Spinal cord (tissue), 10 donors: ENCODE data around the gene ARHGAP26. TPM values are rescaled to one million over a fixed set of nuclear protein-coding genes. Genes with fewer than 3 reads are reported as not detected.

Source experiments
- DNase-seq, 6 donors: peaks; one replicate each; pipeline versions ENCODE4 v3.0.0 to v3.0.0-alpha.2; 2013 to 2015; ENCODE audit warnings: low spot score in 6 of 6, low read depth in 4 of 6
- H3K27ac ChIP-seq: one replicate; pipeline ENCODE4 v1.5.1; 2013; ENCODE audit warnings: low read depth, low read length, control low read depth
- H3K27me3 ChIP-seq: one replicate; pipeline ENCODE4 v1.6.1; 2013; ENCODE audit warnings: low read length; ENCODE audit not compliant: control insufficient read depth, insufficient read depth
- H3K36me3 ChIP-seq: one replicate; pipeline ENCODE4 v1.6.1; 2013; ENCODE audit warnings: low read length; ENCODE audit not compliant: control insufficient read depth, insufficient read depth
- H3K4me1 ChIP-seq: one replicate; pipeline ENCODE4 v1.6.1; 2013; ENCODE audit warnings: low read length; ENCODE audit not compliant: control insufficient read depth, insufficient read depth
- H3K4me3 ChIP-seq: one replicate; pipeline ENCODE4 v1.5.1; 2013; ENCODE audit warnings: low read depth, low read length, control low read depth
- H3K9me3 ChIP-seq: one replicate; pipeline ENCODE4 v1.6.1; 2013; ENCODE audit warnings: low read length; ENCODE audit not compliant: control insufficient read depth, insufficient read depth
- WGBS: methylation state at CpG from one replicate; pipeline ENCODE4 v1.1.5; 2013; ENCODE audit warnings: missing lambda C conversion rate; ENCODE audit not compliant: insufficient coverage; 5-methylcytosine and 5-hydroxymethylcytosine counted together
- polyA plus RNA-seq, 2 donors: library from polyadenylated mRNA; unstranded; fragments of 120-200 nt; gene quantifications; one replicate each; pipeline ENCODE4 v1.2.1, GENCODE V29; 2013; ENCODE audit not compliant: insufficient read length in 2 of 2
- total RNA-seq, 2 donors: library from RNA; depleted of rRNA in 1 of 2; stranded (reverse); fragments of 120-200 nt in 1 of 2; fragments of >200 nt in 1 of 2; gene quantifications; one replicate each; pipeline versions ENCODE4 v1.2.3 to v1.2.4, GENCODE V29; 2013 to 2014
- donor health status: healthy.

The ARHGAP26 gene
- total and polyA plus RNA-seq, 4 donors = 21.9 to 39.7 (median 22.4) TPM

- no peak overlapping the region for H3K27ac ChIP-seq
- no peak overlapping the region for H3K4me3 ChIP-seq
- H3K4me1 ChIP-seq = peaks cover 39% of the 10 kb centered on the region
- WGBS = 81% methylated on average over 2 of the region's 13 CpGs
- no peaks in the 10 kb centered on the region for H3K36me3 ChIP-seq
- no peaks in the 10 kb centered on the region for H3K9me3 ChIP-seq
- DNase-seq = no peak
- H3K27me3 ChIP-seq = no peaks in the 10 kb centered on the region
Measured at GRCh38 chr5:142864290-142865260, 94.4 kb downstream of the ARHGAP26 start.

- no peak for DNase-seq
- Histone ChIP-seq H3K27me3 (no peaks in the 10 kb centered on the region), H3K4me3 (no peak overlapping the region), H3K9me3 (no peaks in the 10 kb centered on the region), H3K27ac (no peak overlapping the region), H3K36me3 (no peaks in the 10 kb centered on the region), H3K4me1 (peaks cover 33% of the 10 kb centered on the region)
- WGBS = 96% methylated on average over 4 of the region's 4 CpGs
Measured at GRCh38 chr5:142865631-142866030, 95.5 kb downstream of the ARHGAP26 start.

- DNase-seq = peak in 4 of 6 donors; percentile 55 to 92 (median 68)
- H3K4me1 ChIP-seq = peaks cover 33% of the 10 kb centered on the region
- no peaks in the 10 kb centered on the region for H3K36me3 ChIP-seq
- H3K27ac ChIP-seq = no peak overlapping the region
- H3K9me3 ChIP-seq = no peaks in the 10 kb centered on the region
- WGBS = 40% methylated on average over 5 of the region's 10 CpGs
- H3K27me3 ChIP-seq = no peaks in the 10 kb centered on the region
- no peak overlapping the region for H3K4me3 ChIP-seq
Measured at GRCh38 chr5:142866563-142867275, 96.5 kb downstream of the ARHGAP26 start.

- peak in 3 of 6 donors; percentile 32 to 88 (median 84) for DNase-seq
- Histone ChIP-seq H3K4me1 (peaks cover 22% of the 10 kb centered on the region), H3K36me3 (no peaks in the 10 kb centered on the region), H3K9me3 (no peaks in the 10 kb centered on the region), H3K4me3 (no peak overlapping the region), H3K27ac (no peak overlapping the region), H3K27me3 (no peaks in the 10 kb centered on the region)
- WGBS = 0% methylated on average over 1 of the region's 3 CpGs
Measured at GRCh38 chr5:142869886-142870285, 99.7 kb downstream of the ARHGAP26 start.

GRCh38 chr5:142870532-142871362, 100.6 kb downstream of the ARHGAP26 start:
- H3K27me3 ChIP-seq = no peaks in the 10 kb centered on the region
- no peaks in the 10 kb centered on the region for H3K9me3 ChIP-seq
- H3K36me3 ChIP-seq = no peaks in the 10 kb centered on the region
- H3K27ac ChIP-seq = no peak overlapping the region
- WGBS = 92% methylated on average over 6 of the region's 9 CpGs
- H3K4me3 ChIP-seq = no peak overlapping the region
- peaks cover 22% of the 10 kb centered on the region for H3K4me1 ChIP-seq
- DNase-seq = no peak

GRCh38 chr5:142871363-142872193, 101.4 kb downstream of the ARHGAP26 start:
- 81% methylated on average over 8 of the region's 13 CpGs for WGBS
- no peaks in the 10 kb centered on the region for H3K27me3 ChIP-seq
- no peaks in the 10 kb centered on the region for H3K9me3 ChIP-seq
- H3K27ac ChIP-seq = no peak overlapping the region
- H3K4me3 ChIP-seq = no peak overlapping the region
- no peak for DNase-seq
- H3K36me3 ChIP-seq = no peaks in the 10 kb centered on the region
- H3K4me1 ChIP-seq = peaks cover 24% of the 10 kb centered on the region

GRCh38 chr5:142872217-142872616, 102.0 kb downstream of the ARHGAP26 start:
- no peak overlapping the region for H3K4me3 ChIP-seq
- no peaks in the 10 kb centered on the region for H3K9me3 ChIP-seq
- DNase-seq = no peak
- no peak overlapping the region for H3K27ac ChIP-seq
- no peaks in the 10 kb centered on the region for H3K36me3 ChIP-seq
- 67% methylated on average over 1 of the region's 3 CpGs for WGBS
- peaks cover 23% of the 10 kb centered on the region for H3K4me1 ChIP-seq
- H3K27me3 ChIP-seq = no peaks in the 10 kb centered on the region

- H3K9me3 ChIP-seq = no peaks in the 10 kb centered on the region
- H3K4me3 ChIP-seq = no peak overlapping the region
- H3K27me3 ChIP-seq = no peaks in the 10 kb centered on the region
- DNase-seq = no peak
- no peaks in the 10 kb centered on the region for H3K36me3 ChIP-seq
- no peak overlapping the region for H3K27ac ChIP-seq
- WGBS = 100% methylated on average over 1 of the region's 3 CpGs
- H3K4me1 ChIP-seq = peaks cover 22% of the 10 kb centered on the region
Measured at GRCh38 chr5:142872795-142873194, 102.6 kb downstream of the ARHGAP26 start.
